Stimulated activated CD4-positive, alpha-beta T cell treated with anti-CD3 and anti-CD28 coated beads, Interleukin-4, amount 100 ng/mL, for 24 hours (primary cell): ENCODE results near the gene MTHFSD.

Experiments used
- DNase-seq: peaks from one replicate; pipeline ENCODE4 v3.0.0-alpha.2; 2020

The MTHFSD gene

GRCh38 chr16:86510465-86511261 is 44.4 kb downstream of the MTHFSD start, which contains the start of gene FOXF1:
Gene FOXF1, plus strand, starts transcription at chr16:86510527. Its CDS starts 43 bp downstream, at chr16:86510570.
- no peak for DNase-seq

GRCh38 chr16:86509759-86510464 is 45.1 kb downstream of the MTHFSD start:
- no peak for DNase-seq

- DNase-seq: no peak
Measured at GRCh38 chr16:86508947-86509758, 45.9 kb downstream of the MTHFSD start.

- no peak for DNase-seq
Measured at GRCh38 chr16:86508028-86508946, 46.7 kb downstream of the MTHFSD start.

GRCh38 chr16:86507173-86508027 is 47.6 kb downstream of the MTHFSD start:
- no peak for DNase-seq

- DNase-seq: no peak
Measured at GRCh38 chr16:86505899-86506864, 48.9 kb downstream of the MTHFSD start.

GRCh38 chr16:86505185-86505898 is 49.7 kb downstream of the MTHFSD start:
- DNase-seq: no peak

- DNase-seq: no peak
Measured at GRCh38 chr16:86504315-86505184, 50.5 kb downstream of the MTHFSD start.

GRCh38 chr16:86503830-86504229 is 51.2 kb downstream of the MTHFSD start:
- no peak for DNase-seq

- no peak for DNase-seq
Measured at GRCh38 chr16:86502856-86503748, 51.9 kb downstream of the MTHFSD start.

- DNase-seq: no peak
Measured at GRCh38 chr16:86501989-86502855, 52.8 kb downstream of the MTHFSD start.

- no peak for DNase-seq
Measured at GRCh38 chr16:86500708-86501510, 54.1 kb downstream of the MTHFSD start.

GRCh38 chr16:86499889-86500707 is 54.9 kb downstream of the MTHFSD start:
- no peak for DNase-seq

- DNase-seq: no peak
Measured at GRCh38 chr16:86499440-86499786, 55.6 kb downstream of the MTHFSD start.
